Articular chondrocyte of knee joint (primary cell): ENCODE data around the gene SLC2A4. TPM values are rescaled to one million over a fixed set of nuclear protein-coding genes. Genes with fewer than 3 reads are reported as not detected.

Experiments used
- small RNA-seq: library from RNA; depleted of rRNA; stranded (forward); fragments of <200 nt; gene quantifications from one replicate; pipeline ENCODE3, GENCODE V24; 2012
- total RNA-seq: library from RNA; depleted of rRNA; stranded (reverse); fragments of >200 nt; gene quantifications from 2 replicates; pipeline ENCODE4 v1.2.3, GENCODE V29; 2012

Gene SLC2A4
- total RNA-seq, 1 donor = 0.11 TPM

Small RNAs within 50 kb of the gene (small RNA-seq; reads per million reads assigned to genes)
- gene AC026954.2 (not detected), gene RF00019 (not detected)

Other genes starting within 250 kb of the SLC2A4 start
- gene SLC16A13, start 245.7 kb upstream of the SLC2A4 start, total RNA-seq = 0.22 and 0.52 TPM in 2 replicates
- 0.13 TPM in 1 of 2 replicates, not detected in the other for gene SLC16A11, start 237.6 kb upstream of the SLC2A4 start, total RNA-seq
- not detected in 2 replicates for gene CLEC10A, start 201.5 kb upstream of the SLC2A4 start, total RNA-seq
- gene ASGR2, start 166.9 kb upstream of the SLC2A4 start, total RNA-seq = not detected in 2 replicates
- 0.65 and 0.76 TPM in 2 replicates for gene ASGR1, start 102.3 kb upstream of the SLC2A4 start, total RNA-seq
- gene DLG4, start 61.9 kb upstream of the SLC2A4 start, total RNA-seq = 7.7 and 8.8 TPM in 2 replicates
- 205 and 214 TPM in 2 replicates for gene ACADVL, start 61.8 kb upstream of the SLC2A4 start, total RNA-seq
- 54.4 and 63.1 TPM in 2 replicates for gene DVL2, start 47.2 kb upstream of the SLC2A4 start, total RNA-seq
- 34.4 and 38.5 TPM in 2 replicates for gene PHF23, start 42.3 kb upstream of the SLC2A4 start, total RNA-seq
- gene GABARAP, start 39.3 kb upstream of the SLC2A4 start, total RNA-seq = 315 and 440 TPM in 2 replicates
- gene CTDNEP1, start 30.0 kb upstream of the SLC2A4 start, total RNA-seq = 30.1 and 39.5 TPM in 2 replicates
- gene ELP5, start 29.5 kb upstream of the SLC2A4 start, total RNA-seq = 31.6 and 39.1 TPM in 2 replicates
- 2.4 and 2.7 TPM in 2 replicates for gene CLDN7, start 19.2 kb upstream of the SLC2A4 start, total RNA-seq
- 0.13 TPM in 1 of 2 replicates, not detected in the other for gene YBX2, start 12.9 kb downstream of the SLC2A4 start, total RNA-seq
- 575 and 584 TPM in 2 replicates for gene EIF5A, start 25.9 kb downstream of the SLC2A4 start, total RNA-seq
- gene GPS2, start 33.6 kb downstream of the SLC2A4 start, total RNA-seq = 38.2 and 42.2 TPM in 2 replicates
- gene NEURL4, start 47.6 kb downstream of the SLC2A4 start, total RNA-seq = 7.7 and 13.2 TPM in 2 replicates
- gene ACAP1, start 54.8 kb downstream of the SLC2A4 start, total RNA-seq = 0.11 and 0.26 TPM in 2 replicates
- gene KCTD11, start 70.4 kb downstream of the SLC2A4 start, total RNA-seq = 8.9 and 11.2 TPM in 2 replicates
- not detected in 2 replicates for gene TMEM95, start 73.4 kb downstream of the SLC2A4 start, total RNA-seq
- 4.1 and 4.6 TPM in 2 replicates for gene TNK1, start 99.4 kb downstream of the SLC2A4 start, total RNA-seq
- gene PLSCR3, start 112.8 kb downstream of the SLC2A4 start, total RNA-seq = 19.6 and 21.7 TPM in 2 replicates
- gene TMEM256, start 122.4 kb downstream of the SLC2A4 start, total RNA-seq = 30.4 and 56.3 TPM in 2 replicates
- 6.9 and 8.6 TPM in 2 replicates for gene NLGN2, start 126.1 kb downstream of the SLC2A4 start, total RNA-seq
- gene SPEM1, start 138.6 kb downstream of the SLC2A4 start, total RNA-seq = not detected in 2 replicates
- gene SPEM2, start 143.9 kb downstream of the SLC2A4 start, total RNA-seq = not detected in 2 replicates
- gene SPEM3, start 147.1 kb downstream of the SLC2A4 start, total RNA-seq = not detected in 2 replicates
- 2.5 and 2.8 TPM in 2 replicates for gene TMEM102, start 153.7 kb downstream of the SLC2A4 start, total RNA-seq
- gene FGF11, start 157.8 kb downstream of the SLC2A4 start, total RNA-seq = 0.76 and 0.91 TPM in 2 replicates
- gene CHRNB1, start 163.3 kb downstream of the SLC2A4 start, total RNA-seq = 5.2 and 5.4 TPM in 2 replicates
- 40.2 and 41.4 TPM in 2 replicates for gene ZBTB4, start 197.9 kb downstream of the SLC2A4 start, total RNA-seq
- gene SLC35G6, start 199.7 kb downstream of the SLC2A4 start, total RNA-seq = not detected in 2 replicates
- 85.8 and 100.0 TPM in 2 replicates for gene POLR2A, start 202.6 kb downstream of the SLC2A4 start, total RNA-seq